Endothelial cell of umbilical vein (primary cell): ENCODE results near the gene PUM2.

ENCODE experiments used
- CTCF ChIP-seq, 2 donors: IDR thresholded peaks; 1 replicate in 1 of 2; 2 replicates in 1 of 2; pipeline ENCODE4 v1.5.1; 2011; ENCODE audit warnings: low read length in 2 of 2, mild to moderate bottlenecking in 2 of 2, moderate library complexity in 2 of 2, control low read depth in 1 of 2, inconsistent platforms in 1 of 2, low read depth in 1 of 2; ENCODE audit not compliant: insufficient read depth in 1 of 2; ENCODE audit errors: extremely low read depth in 1 of 2
- POLR2AphosphoS5 ChIP-seq: IDR thresholded peaks from 2 replicates; pipeline ENCODE4 v1.6.1; 2012; ENCODE audit warnings: low read depth, mild to moderate bottlenecking, control low read depth, low read length, moderate library complexity; ENCODE audit not compliant: insufficient read depth

- TF ChIP-seq CTCF (IDR thresholded peaks at IDR 0.05; ENCODE audit: extremely low read depth in 1 of 2, insufficient read depth in 1 of 2, low read depth in 1 of 2, low read length in 2 of 2) = no peak
- TF ChIP-seq POLR2AphosphoS5 = no peak
Measured at GRCh38 chr2:20299113-20299512, 51.5 kb downstream of the PUM2 start.
